GM12864 (cell line): Measurements from ENCODE around the gene TAAR5.
"Not testable (repeated sequence)": the region's sequence is repeated elsewhere in the genome, so short reads cannot be mapped to it uniquely, and the experiment has no call there.

Experiments
- DNase-seq: peaks from one replicate; pipeline ENCODE4 v3.0.0-alpha.2; 2011; ENCODE audit warnings: low read depth
- H3K4me3 ChIP-seq: 2 replicates; pipeline ENCODE4 v1.5.1; 2011; ENCODE audit warnings: mild to moderate bottlenecking, low read depth, low read length, control low read depth
- CTCF ChIP-seq: IDR thresholded peaks from 2 replicates; pipeline ENCODE4 v1.5.1; 2011; ENCODE audit warnings: low read depth, mild to moderate bottlenecking, moderate library complexity, low read length, control low read depth, inconsistent platforms; ENCODE audit errors: missing control alignments

Gene TAAR5

GRCh38 chr6:132589454-132589853 lies at the start of gene TAAR5:
Gene TAAR5 (minus strand): TSS chr6:132589741. CDS start chr6:132589686, 55 bp downstream.
- no peak for TF ChIP-seq CTCF
- no peak within 1 kb of the TSS for H3K4me3 ChIP-seq
- DNase-seq = no peak

GRCh38 chr6:132637135-132637534 lies 47.6 kb upstream of the TAAR5 start:
- DNase-seq, H3K4me3 ChIP-seq: not testable (repeated sequence)

GRCh38 chr6:132635906-132636305 lies 46.4 kb upstream of the TAAR5 start:
- DNase-seq, H3K4me3 ChIP-seq: not testable (repeated sequence)

GRCh38 chr6:132635288-132635687 lies 45.7 kb upstream of the TAAR5 start:
- DNase-seq, H3K4me3 ChIP-seq: not testable (repeated sequence)

- TF ChIP-seq CTCF = no peak
Measured at GRCh38 chr6:132634796-132635195, 45.3 kb upstream of the TAAR5 start.

GRCh38 chr6:132633362-132633761 lies 43.8 kb upstream of the TAAR5 start:
- H3K4me3 ChIP-seq = no peak overlapping the region
- no peak for TF ChIP-seq CTCF
- no peak for DNase-seq

More at GRCh38 chr6:132634796-132635195, 45.3 kb upstream of the TAAR5 start:
- no peak overlapping the region for H3K4me3 ChIP-seq
- DNase-seq = no peak

GRCh38 chr6:132624175-132624574 lies 34.6 kb upstream of the TAAR5 start, which contains the start of gene TAAR2:
Gene TAAR2 (minus strand): TSS chr6:132624275. CDS start chr6:132624275, 0 bp downstream.
- no peak for TF ChIP-seq CTCF
- H3K4me3 ChIP-seq = no peak within 1 kb of the TSS
- DNase-seq = no peak

GRCh38 chr6:132623106-132623845 lies 33.7 kb upstream of the TAAR5 start:
- DNase-seq = no peak
- no peak overlapping the region for H3K4me3 ChIP-seq
- TF ChIP-seq CTCF = no peak
